ENCODE measurements around the gene UBR3.

Gene UBR3

DNA sequence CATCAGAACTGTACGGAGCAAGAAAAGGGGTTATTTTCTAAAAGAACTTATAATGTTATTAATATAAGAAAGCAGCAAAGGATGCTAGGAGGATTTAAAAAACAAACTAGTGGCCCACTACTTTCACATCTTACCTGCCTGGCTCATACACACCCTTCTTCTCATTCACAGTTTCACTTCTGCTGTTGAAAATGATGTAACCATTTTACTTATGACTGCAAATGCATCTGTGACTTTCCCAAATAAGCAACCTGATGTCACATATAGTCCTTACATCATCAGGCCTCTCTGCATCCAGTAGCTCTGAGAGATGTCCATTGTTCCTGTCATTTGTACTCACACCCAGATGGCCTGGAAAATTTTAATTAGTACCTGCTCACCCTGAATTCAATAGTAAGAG is 248.9 kb downstream of the UBR3 start:
- TF ChIP-seq, protein P1, sequence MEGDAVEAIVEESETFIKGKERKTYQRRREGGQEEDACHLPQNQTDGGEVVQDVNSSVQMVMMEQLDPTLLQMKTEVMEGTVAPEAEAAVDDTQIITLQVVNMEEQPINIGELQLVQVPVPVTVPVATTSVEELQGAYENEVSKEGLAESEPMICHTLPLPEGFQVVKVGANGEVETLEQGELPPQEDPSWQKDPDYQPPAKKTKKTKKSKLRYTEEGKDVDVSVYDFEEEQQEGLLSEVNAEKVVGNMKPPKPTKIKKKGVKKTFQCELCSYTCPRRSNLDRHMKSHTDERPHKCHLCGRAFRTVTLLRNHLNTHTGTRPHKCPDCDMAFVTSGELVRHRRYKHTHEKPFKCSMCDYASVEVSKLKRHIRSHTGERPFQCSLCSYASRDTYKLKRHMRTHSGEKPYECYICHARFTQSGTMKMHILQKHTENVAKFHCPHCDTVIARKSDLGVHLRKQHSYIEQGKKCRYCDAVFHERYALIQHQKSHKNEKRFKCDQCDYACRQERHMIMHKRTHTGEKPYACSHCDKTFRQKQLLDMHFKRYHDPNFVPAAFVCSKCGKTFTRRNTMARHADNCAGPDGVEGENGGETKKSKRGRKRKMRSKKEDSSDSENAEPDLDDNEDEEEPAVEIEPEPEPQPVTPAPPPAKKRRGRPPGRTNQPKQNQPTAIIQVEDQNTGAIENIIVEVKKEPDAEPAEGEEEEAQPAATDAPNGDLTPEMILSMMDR (IDR thresholded peaks at IDR 0.05; ENCODE audit: low read depth, low read length) = no peak
- no peak for DNase-seq (ENCODE audit: extremely low read depth, low read depth)

DNA sequence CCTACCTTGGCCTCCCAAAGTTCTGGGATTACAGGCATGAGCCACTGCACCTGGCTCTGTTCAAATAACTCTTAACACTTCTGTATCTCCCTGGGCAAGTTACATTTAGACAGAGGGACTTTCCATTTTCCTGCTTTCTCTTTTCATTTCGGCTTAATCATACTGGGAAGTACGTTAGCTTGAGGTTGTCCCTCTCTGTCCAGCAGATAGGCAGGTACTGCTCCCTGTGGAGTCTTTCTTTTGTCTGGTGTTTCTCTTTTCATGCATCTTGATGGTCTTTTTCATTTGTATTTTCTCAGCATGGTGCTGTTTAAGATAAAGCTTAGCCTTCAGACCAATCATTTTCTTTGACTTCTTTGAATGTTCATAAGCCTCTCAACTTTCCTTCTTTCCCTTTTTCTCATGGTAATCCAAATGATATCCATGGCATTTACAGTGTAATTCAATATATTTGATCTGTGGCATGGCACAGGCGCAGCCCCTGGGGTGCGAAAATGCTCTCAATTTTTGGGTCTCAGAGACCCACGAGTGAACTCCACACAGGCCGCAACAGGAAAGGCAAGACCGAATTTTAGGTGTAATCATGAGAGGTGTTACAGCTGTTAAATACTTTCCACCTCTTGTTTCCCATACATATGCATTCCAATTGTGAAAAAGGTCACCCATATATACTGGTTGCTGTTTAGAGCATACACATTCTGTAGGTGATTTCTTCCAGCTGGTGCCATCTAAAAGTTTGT is 250.7 kb downstream of the UBR3 start:
- TF ChIP-seq, protein P1 (IDR thresholded peaks at IDR 0.05; ENCODE audit: low read depth, low read length) = no peak
- DNase-seq (ENCODE audit: extremely low read depth, low read depth) = no peak

DNA sequence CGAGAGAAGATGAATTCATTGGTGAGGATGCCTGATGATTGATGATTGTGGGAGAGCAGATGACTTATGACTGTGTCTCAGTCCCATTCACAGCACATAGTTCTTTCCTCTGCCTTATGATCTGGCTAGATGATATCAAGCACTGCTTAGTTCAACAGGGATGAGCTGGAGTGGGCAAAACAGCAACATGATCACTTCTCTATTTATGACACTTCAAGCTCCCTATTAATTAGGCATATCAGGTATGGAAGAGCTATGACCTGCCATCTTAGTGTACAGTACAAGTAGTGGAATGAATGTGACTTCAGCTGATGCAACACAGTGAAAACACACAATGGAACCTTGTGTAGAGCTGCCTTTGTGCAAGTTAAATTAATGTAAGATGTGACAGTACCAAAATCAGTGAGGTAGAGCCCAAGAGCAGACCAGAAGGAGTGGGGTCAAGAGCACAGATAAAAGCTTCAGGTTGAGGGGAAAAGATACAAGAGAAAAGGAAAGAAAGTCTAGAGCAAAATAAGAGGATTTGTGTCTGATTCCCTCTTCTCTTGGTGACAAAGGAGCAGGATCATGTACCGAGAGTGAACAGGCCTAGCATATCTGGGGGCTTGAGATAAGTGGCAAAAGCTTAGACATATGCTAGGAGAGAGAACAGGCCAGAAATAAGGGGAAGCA is 257.7 kb downstream of the UBR3 start:
- DNase-seq (ENCODE audit: extremely low read depth, low read depth) = no peak
- TF ChIP-seq, protein P1 (IDR thresholded peaks at IDR 0.05; ENCODE audit: low read depth, low read length) = no peak

DNA sequence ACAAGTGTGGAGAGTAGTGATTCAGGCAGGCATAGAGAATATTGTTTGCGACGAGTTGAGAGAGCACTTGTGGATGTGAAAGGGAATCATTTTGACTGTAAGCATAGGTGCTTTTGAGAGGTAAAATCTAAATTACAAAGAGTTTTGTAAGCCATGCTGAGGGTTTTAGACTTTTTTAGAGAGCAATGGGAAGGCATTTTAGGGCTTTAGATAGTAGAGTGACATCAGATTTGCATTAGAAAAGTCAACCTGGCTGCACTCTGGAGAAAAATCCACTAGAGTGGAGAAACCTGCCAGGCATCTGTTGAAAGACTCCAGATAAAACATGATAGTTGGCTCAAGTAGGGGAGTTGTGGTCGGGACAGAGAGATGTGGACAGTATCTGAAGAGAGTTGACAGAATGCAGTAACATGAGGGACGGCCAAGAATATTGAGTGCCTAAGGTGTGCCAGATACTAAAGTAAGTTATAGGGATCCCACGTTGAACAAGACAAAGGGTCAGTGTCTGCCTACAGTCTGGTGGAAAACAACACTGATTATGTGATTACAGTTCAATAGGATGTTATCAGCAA is 258.9 kb downstream of the UBR3 start:
- TF ChIP-seq, protein P1 (IDR thresholded peaks at IDR 0.05; ENCODE audit: low read depth, low read length) = no peak
- DNase-seq (ENCODE audit: extremely low read depth, low read depth) = no peak

DNA sequence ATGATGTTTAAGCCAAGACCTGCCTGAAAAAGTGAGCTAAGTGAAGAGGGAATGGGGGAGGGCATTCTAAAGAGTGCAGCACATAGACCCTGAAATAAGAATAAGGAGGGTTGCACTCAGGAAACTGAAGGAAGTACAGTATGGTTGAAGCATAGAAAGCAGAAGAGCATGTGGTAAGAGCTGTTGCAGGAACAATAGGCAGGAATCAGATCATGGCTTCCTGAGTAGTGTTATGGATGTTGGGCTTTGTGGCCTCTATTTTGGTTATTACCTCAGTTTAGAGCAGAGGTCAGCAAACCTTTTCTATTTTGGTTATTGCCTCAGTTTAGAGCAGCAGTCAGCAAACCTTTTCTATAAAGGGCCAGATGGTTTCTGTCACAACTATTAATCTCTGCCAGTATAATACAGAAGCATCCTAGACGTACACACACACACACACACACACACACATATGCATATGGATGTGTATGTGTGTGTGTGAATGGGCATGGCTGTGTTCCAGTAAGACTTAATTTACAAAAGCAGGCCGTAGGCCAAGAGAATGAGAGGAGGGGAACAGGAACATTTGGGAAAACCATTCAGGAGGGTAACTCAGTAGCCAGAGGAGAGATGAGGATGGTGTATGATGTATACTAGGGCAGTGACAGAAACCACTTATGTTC is 259.6 kb downstream of the UBR3 start:
- DNase-seq (ENCODE audit: extremely low read depth, low read depth) = no peak
- TF ChIP-seq, protein P1 (IDR thresholded peaks at IDR 0.05; ENCODE audit: low read depth, low read length) = no peak

DNA sequence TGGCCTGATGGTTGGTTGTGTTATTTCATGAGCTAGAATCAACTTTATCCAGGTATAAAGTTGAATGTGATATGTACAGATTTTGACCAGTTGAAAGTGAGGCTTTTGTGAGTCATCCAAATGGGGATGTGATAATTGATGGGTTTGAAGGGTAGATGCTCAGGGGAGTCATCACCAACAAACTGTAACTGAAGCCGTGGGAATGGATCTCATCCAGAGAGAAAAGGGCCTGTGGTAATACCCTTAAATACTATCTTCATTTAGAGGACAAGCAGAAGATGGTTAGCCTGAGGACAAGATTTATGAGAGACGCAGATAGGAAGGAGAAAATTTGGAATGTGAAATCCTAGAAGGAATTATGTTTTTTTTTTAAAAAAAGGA is 260.1 kb downstream of the UBR3 start:
- DNase-seq (ENCODE audit: extremely low read depth, low read depth) = no peak
- TF ChIP-seq, protein P1 (IDR thresholded peaks at IDR 0.05; ENCODE audit: low read depth, low read length) = no peak

DNA sequence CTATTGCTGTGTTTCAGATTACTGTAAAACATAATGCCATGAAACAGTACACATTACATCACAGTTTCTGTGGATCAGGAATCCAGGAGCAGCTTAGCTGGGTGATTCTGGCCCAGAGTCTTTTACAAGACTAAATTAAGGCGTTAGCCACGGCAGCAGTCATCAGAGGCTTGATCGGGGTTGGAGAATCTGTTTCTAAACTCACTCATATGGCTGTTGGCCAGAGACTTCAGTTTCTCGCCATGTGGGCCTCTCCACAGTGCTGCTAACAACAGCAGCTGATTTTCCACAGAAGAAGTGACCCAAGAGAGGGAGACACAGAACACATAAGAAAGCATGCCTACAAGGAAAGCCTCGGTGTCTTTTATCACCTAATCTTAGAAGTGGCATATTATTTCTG is 261.5 kb downstream of the UBR3 start:
- TF ChIP-seq, protein P1 (IDR thresholded peaks at IDR 0.05; ENCODE audit: low read depth, low read length) = no peak
- no peak for DNase-seq (ENCODE audit: extremely low read depth, low read depth)

Measured in AG09319 (cell line).